ENCODE measurements around the gene DUOXA1. TPM values are rescaled to one million over a fixed set of nuclear protein-coding genes. Genes with fewer than 3 reads are reported as not detected.

The DUOXA1 gene
- polyA plus RNA-seq, 4 donors = 0.18 to 0.89 (median 0.37) TPM

GRCh38 chr15:45120081-45120972 lies 9.4 kb downstream of the DUOXA1 start:
- FAIRE-seq (no peak), DNase-seq (no peak)
- H3K36me3 ChIP-seq (ENCODE audit: control insufficient read depth in 3 of 3, insufficient read depth in 2 of 3, low read depth in 1 of 3, low read length in 3 of 3) = no peaks in the 10 kb centered on the region
- WGBS, 3 donors = 92 to 94% (median 93%) methylated on average over 9 to 10 of the region's 10 CpGs
- H3K9me3 ChIP-seq (ENCODE audit: control insufficient read depth in 2 of 2, insufficient read depth in 1 of 2, low read depth in 1 of 2, low read length in 1 of 2) = no peaks in the 10 kb centered on the region
- H3K4me3 ChIP-seq (ENCODE audit: low read depth in 1 of 3, low read length in 3 of 3) = no peak overlapping the region
- peaks cover 0 to 8% (median 0%) of the 10 kb centered on the region in 3 donors for H3K4me1 ChIP-seq (ENCODE audit: control insufficient read depth in 3 of 3, insufficient read depth in 2 of 3, low read depth in 1 of 3, low read length in 2 of 3)
- peaks cover 0 to 77% (median 25%) of the 10 kb centered on the region in 3 donors for H3K27me3 ChIP-seq (ENCODE audit: control insufficient read depth in 3 of 3, insufficient read depth in 3 of 3, low read length in 3 of 3)
- H3K27ac ChIP-seq (ENCODE audit: low read depth in 1 of 3, low read length in 2 of 3) = no peak overlapping the region

DNA sequence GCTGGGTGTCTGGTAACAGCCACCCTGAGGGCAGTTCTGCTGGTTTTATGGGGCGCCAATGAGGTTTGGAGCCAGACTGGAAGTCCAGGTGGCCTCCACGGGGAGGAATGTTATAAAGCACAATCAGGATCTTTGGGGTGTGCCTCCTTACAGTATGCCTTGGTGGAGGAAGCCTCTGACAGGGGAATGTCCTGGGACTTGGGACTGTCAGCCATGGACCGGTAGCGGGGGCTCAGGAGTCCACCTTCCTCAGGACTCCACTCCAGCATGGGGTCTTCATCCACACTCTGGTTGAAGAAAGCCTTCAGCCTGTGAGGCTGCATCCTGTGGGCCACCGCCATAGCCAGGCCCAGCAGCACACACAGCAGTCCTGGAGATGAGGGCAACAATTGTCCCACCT lies 10.7 kb downstream of the DUOXA1 start:
- Histone ChIP-seq H3K4me3 (ENCODE audit: low read depth in 1 of 3, low read length in 3 of 3) (no peak overlapping the region), H3K36me3 (ENCODE audit: control insufficient read depth in 3 of 3, insufficient read depth in 2 of 3, low read depth in 1 of 3, low read length in 3 of 3) (no peaks in the 10 kb centered on the region), H3K9me3 (ENCODE audit: control insufficient read depth in 2 of 2, insufficient read depth in 1 of 2, low read depth in 1 of 2, low read length in 1 of 2) (no peaks in the 10 kb centered on the region), H3K4me1 (ENCODE audit: control insufficient read depth in 3 of 3, insufficient read depth in 2 of 3, low read depth in 1 of 3, low read length in 2 of 3) (peaks cover 0 to 8% (median 0%) of the 10 kb centered on the region in 3 donors), H3K27ac (ENCODE audit: low read depth in 1 of 3, low read length in 2 of 3) (no peak overlapping the region), H3K27me3 (ENCODE audit: control insufficient read depth in 3 of 3, insufficient read depth in 3 of 3, low read length in 3 of 3) (peaks cover 0 to 80% (median 37%) of the 10 kb centered on the region in 3 donors)
- 81 to 86% (median 84%) methylated on average over 5 of the region's 5 CpGs for WGBS, 3 donors
- FAIRE-seq (no peak), DNase-seq (no peak)

DNA sequence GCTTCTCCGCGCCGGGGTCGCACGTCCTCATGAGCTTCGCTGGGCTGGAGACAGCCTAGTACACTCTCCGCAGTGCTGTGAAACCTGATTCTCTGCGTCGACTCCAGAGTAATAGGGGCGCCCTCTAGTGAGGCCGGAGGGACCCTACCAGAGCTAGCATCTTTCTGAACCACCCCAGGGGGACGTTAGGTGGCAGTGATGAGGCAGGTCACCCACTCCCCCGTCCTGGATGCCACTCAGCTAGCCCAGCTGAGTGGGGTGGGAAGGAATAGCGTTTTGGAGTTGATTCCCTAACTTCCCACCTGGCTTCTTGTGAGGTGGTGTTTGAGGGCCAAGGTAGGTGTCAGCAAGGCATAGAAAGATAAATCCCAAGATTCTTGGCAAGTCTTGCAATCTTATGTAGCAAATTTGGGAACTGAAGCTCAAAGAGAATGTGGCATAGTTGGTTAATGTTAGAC lies 11.5 kb downstream of the DUOXA1 start:
- H3K9me3 ChIP-seq (ENCODE audit: control insufficient read depth in 2 of 2, insufficient read depth in 1 of 2, low read depth in 1 of 2, low read length in 1 of 2) = no peaks in the 10 kb centered on the region
- no peak overlapping the region for H3K27ac ChIP-seq (ENCODE audit: low read depth in 1 of 3, low read length in 2 of 3)
- DNase-seq (peak; percentile 88 to 93), FAIRE-seq (no peak)
- 0 to 1% (median 1%) methylated on average over 14 of the region's 14 CpGs for WGBS, 3 donors
- H3K4me3 ChIP-seq (ENCODE audit: low read depth in 1 of 3, low read length in 3 of 3) = peak overlapping the region in 1 of 3 donors; percentile 17
- no peaks in the 10 kb centered on the region for H3K36me3 ChIP-seq (ENCODE audit: control insufficient read depth in 3 of 3, insufficient read depth in 2 of 3, low read depth in 1 of 3, low read length in 3 of 3)
- peaks cover 0 to 83% (median 43%) of the 10 kb centered on the region in 3 donors for H3K27me3 ChIP-seq (ENCODE audit: control insufficient read depth in 3 of 3, insufficient read depth in 3 of 3, low read length in 3 of 3)
- peaks cover 0 to 8% (median 0%) of the 10 kb centered on the region in 3 donors for H3K4me1 ChIP-seq (ENCODE audit: control insufficient read depth in 3 of 3, insufficient read depth in 2 of 3, low read depth in 1 of 3, low read length in 2 of 3)

DNA sequence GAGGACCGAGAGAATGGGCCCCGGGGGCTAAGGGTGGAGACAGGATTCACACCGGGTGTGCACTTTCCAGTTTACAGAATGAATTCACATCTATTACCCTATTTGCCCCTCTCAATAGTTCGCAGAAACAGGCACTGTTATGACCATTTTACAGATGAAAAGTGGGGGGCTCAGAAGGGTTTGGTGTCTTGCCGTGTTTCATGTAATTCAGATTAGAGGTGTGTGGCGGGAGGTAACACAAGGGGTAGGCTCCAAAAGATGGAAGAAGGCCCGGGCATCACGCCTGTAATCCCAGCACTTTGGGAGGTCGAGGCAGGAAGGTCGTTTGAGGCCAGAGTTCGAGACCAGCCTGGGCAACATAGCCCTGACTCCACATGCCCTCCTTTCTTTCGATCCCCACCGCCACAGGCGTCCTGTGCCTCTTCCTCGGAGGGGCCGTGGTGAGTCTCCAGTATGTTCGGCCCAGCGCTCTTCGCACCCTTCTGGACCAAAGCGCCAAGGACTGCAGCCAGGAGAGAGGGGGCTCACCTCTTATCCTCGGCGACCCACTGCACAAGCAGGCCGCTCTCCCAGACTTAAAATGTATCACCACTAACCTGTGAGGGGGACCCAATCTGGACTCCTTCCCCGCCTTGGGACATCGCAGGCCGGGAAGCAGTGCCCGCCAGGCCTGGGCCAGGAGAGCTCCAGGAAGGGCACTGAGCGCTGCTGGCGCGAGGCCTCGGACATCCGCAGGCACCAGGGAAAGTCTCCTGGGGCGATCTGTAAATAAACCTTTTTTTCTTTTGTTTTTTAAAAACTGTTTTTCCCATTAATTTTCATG lies 12.2 kb downstream of the DUOXA1 start:
- H3K36me3 ChIP-seq (ENCODE audit: control insufficient read depth in 3 of 3, insufficient read depth in 2 of 3, low read depth in 1 of 3, low read length in 3 of 3) = no peaks in the 10 kb centered on the region
- no peak for FAIRE-seq
- no peaks in the 10 kb centered on the region for H3K9me3 ChIP-seq (ENCODE audit: control insufficient read depth in 2 of 2, insufficient read depth in 1 of 2, low read depth in 1 of 2, low read length in 1 of 2)
- no peak overlapping the region for H3K27ac ChIP-seq (ENCODE audit: low read depth in 1 of 3, low read length in 2 of 3)
- H3K4me1 ChIP-seq (ENCODE audit: control insufficient read depth in 3 of 3, insufficient read depth in 2 of 3, low read depth in 1 of 3, low read length in 2 of 3) = peaks cover 0 to 13% (median 0%) of the 10 kb centered on the region in 3 donors
- DNase-seq = no peak
- peaks cover 4 to 85% (median 49%) of the 10 kb centered on the region in 3 donors for H3K27me3 ChIP-seq (ENCODE audit: control insufficient read depth in 3 of 3, insufficient read depth in 3 of 3, low read length in 3 of 3)
- whole genome bisulfite sequencing, 3 donors = 33 to 46% (median 45%) methylated on average over 33 of the region's 33 CpGs
- H3K4me3 ChIP-seq (ENCODE audit: low read depth in 1 of 3, low read length in 3 of 3) = peak overlapping the region in 1 of 3 donors; percentile 17

DNA sequence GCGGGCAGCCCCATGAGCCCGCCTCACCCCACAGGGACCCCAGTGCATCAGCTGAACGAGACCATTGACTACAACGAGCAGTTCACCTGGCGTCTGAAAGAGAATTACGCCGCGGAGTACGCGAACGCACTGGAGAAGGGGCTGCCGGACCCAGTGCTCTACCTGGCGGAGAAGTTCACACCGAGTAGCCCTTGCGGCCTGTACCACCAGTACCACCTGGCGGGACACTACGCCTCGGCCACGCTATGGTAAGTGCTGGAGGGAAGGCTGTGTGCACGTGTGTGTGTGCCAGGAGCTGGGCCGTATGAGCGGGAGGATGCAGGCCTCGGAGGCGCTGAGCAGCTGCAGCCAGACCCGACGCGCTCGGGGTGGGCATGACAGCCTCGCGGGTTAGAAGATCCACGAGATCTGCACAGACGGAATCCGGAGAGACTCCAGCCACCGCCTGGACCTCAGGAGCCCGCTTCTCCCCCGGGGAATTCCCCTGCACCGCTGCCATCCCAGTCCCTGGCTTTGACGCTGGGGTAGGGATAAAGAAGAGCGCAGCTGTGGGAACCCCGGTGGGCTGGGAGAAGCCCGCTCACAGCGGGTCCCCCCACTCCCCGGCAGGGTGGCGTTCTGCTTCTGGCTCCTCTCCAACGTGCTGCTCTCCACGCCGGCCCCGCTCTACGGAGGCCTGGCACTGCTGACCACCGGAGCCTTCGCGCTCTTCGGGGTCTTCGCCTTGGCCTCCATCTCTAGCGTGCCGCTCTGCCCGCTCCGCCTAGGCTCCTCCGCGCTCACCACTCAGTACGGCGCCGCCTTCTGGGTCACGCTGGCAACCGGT lies 13.0 kb downstream of the DUOXA1 start:
- no peak overlapping the region for H3K4me3 ChIP-seq (ENCODE audit: low read depth in 1 of 3, low read length in 3 of 3)
- no peak overlapping the region for H3K27ac ChIP-seq (ENCODE audit: low read depth in 1 of 3, low read length in 2 of 3)
- H3K36me3 ChIP-seq (ENCODE audit: control insufficient read depth in 3 of 3, insufficient read depth in 2 of 3, low read depth in 1 of 3, low read length in 3 of 3) = no peaks in the 10 kb centered on the region
- peaks cover 0 to 13% (median 0%) of the 10 kb centered on the region in 3 donors for H3K4me1 ChIP-seq (ENCODE audit: control insufficient read depth in 3 of 3, insufficient read depth in 2 of 3, low read depth in 1 of 3, low read length in 2 of 3)
- WGBS, 3 donors = 8 to 29% (median 23%) methylated on average over 60 to 65 of the region's 65 CpGs
- peaks cover 7 to 88% (median 57%) of the 10 kb centered on the region in 3 donors for H3K27me3 ChIP-seq (ENCODE audit: control insufficient read depth in 3 of 3, insufficient read depth in 3 of 3, low read length in 3 of 3)
- no peak for FAIRE-seq
- H3K9me3 ChIP-seq (ENCODE audit: control insufficient read depth in 2 of 2, insufficient read depth in 1 of 2, low read depth in 1 of 2, low read length in 1 of 2) = no peaks in the 10 kb centered on the region
- DNase-seq = no peak

GRCh38 chr15:45116006-45116481 lies 13.6 kb downstream of the DUOXA1 start:
- DNase-seq (no peak), FAIRE-seq (no peak)
- Histone ChIP-seq H3K4me1 (ENCODE audit: control insufficient read depth in 3 of 3, insufficient read depth in 2 of 3, low read depth in 1 of 3, low read length in 2 of 3) (peaks cover 0 to 13% (median 0%) of the 10 kb centered on the region in 3 donors), H3K9me3 (ENCODE audit: control insufficient read depth in 2 of 2, insufficient read depth in 1 of 2, low read depth in 1 of 2, low read length in 1 of 2) (no peaks in the 10 kb centered on the region), H3K36me3 (ENCODE audit: control insufficient read depth in 3 of 3, insufficient read depth in 2 of 3, low read depth in 1 of 3, low read length in 3 of 3) (no peaks in the 10 kb centered on the region), H3K27me3 (ENCODE audit: control insufficient read depth in 3 of 3, insufficient read depth in 3 of 3, low read length in 3 of 3) (peaks cover 7 to 86% (median 59%) of the 10 kb centered on the region in 3 donors), H3K4me3 (ENCODE audit: low read depth in 1 of 3, low read length in 3 of 3) (no peak overlapping the region), H3K27ac (ENCODE audit: low read depth in 1 of 3, low read length in 2 of 3) (no peak overlapping the region)
- 25 to 60% (median 55%) methylated on average over 19 of the region's 19 CpGs for WGBS, 3 donors

- no peak for DNase-seq
- Histone ChIP-seq H3K27ac (ENCODE audit: low read depth in 1 of 3, low read length in 2 of 3) (no peak overlapping the region), H3K36me3 (ENCODE audit: control insufficient read depth in 3 of 3, insufficient read depth in 2 of 3, low read depth in 1 of 3, low read length in 3 of 3) (no peaks in the 10 kb centered on the region), H3K27me3 (ENCODE audit: control insufficient read depth in 3 of 3, insufficient read depth in 3 of 3, low read length in 3 of 3) (peaks cover 7 to 84% (median 59%) of the 10 kb centered on the region in 3 donors), H3K9me3 (ENCODE audit: control insufficient read depth in 2 of 2, insufficient read depth in 1 of 2, low read depth in 1 of 2, low read length in 1 of 2) (no peaks in the 10 kb centered on the region), H3K4me1 (ENCODE audit: control insufficient read depth in 3 of 3, insufficient read depth in 2 of 3, low read depth in 1 of 3, low read length in 2 of 3) (peaks cover 0 to 13% (median 0%) of the 10 kb centered on the region in 3 donors), H3K4me3 (ENCODE audit: low read depth in 1 of 3, low read length in 3 of 3) (no peak overlapping the region)
- 60 to 77% (median 72%) methylated on average over 7 of the region's 7 CpGs for WGBS, 3 donors
- FAIRE-seq = no peak
Observed at GRCh38 chr15:45115312-45115820, 14.3 kb downstream of the DUOXA1 start.

All from small intestine (tissue), 7 donors.